Keratinocyte (primary cell): ENCODE measurements around the gene PRKCZ. TPM values are rescaled to one million over a fixed set of nuclear protein-coding genes. Genes with fewer than 3 reads are reported as not detected.
A peak's percentile ranks its signal among the peaks of the same experiment; 100 is the strongest.

ENCODE experiments used
- DNase-seq: peaks from one replicate; pipeline ENCODE4 v3.0.0-alpha.2; 2011; ENCODE audit warnings: low read depth, missing footprints, low spot score
- FAIRE-seq: peaks from 2 replicates; lab custom pipeline; 2011; peaks lifted over from hg19 to GRCh38; lab: Jason Lieb, UNC
- H2AFZ ChIP-seq: 2 replicates; pipeline ENCODE4 v1.6.0; 2012; ENCODE audit warnings: low read length, control low read depth, inconsistent platforms; ENCODE audit not compliant: control insufficient read depth
- H3K27ac ChIP-seq: 2 replicates; pipeline ENCODE4 v1.5.1; 2011; ENCODE audit warnings: low read length; ENCODE audit not compliant: control insufficient read depth, insufficient read depth
- H3K27me3 ChIP-seq: 3 replicates; pipeline ENCODE4 v1.6.0; 2011; ENCODE audit warnings: low read length; ENCODE audit not compliant: control insufficient read depth, insufficient read depth; ENCODE audit errors: extremely low read depth
- H3K36me3 ChIP-seq, 2 experiments: 2 replicates in 1 of 2; 3 replicates in 1 of 2; pipeline ENCODE4 v1.5.1; 2011; ENCODE audit warnings: low read length in 2 of 2, mild to moderate bottlenecking in 1 of 2; ENCODE audit not compliant: control insufficient read depth in 2 of 2, insufficient read depth in 2 of 2; ENCODE audit errors: extremely low read depth in 1 of 2
- H3K4me1 ChIP-seq: 3 replicates; pipeline ENCODE4 v1.5.1; 2011; ENCODE audit warnings: low read length; ENCODE audit not compliant: control insufficient read depth, insufficient read depth; ENCODE audit errors: extremely low read depth
- H3K4me2 ChIP-seq: 3 replicates; pipeline ENCODE4 v1.6.0; 2011; ENCODE audit warnings: low read depth, low read length; ENCODE audit not compliant: control insufficient read depth, insufficient read depth; ENCODE audit errors: extremely low read depth
- H3K4me3 ChIP-seq, 3 experiments: fragments of 200-600 bp in 1 of 3; sonication (generic) in 1 of 3; 2 replicates in 2 of 3; 3 replicates in 1 of 3; pipeline ENCODE4 v1.5.1; 2011 to 2016; ENCODE audit warnings: low read length in 3 of 3, mild to moderate bottlenecking in 3 of 3, control low read depth in 2 of 3, inconsistent platforms in 1 of 3, low read depth in 1 of 3, mixed read lengths in 1 of 3, mixed run types in 1 of 3, moderate library complexity in 1 of 3; ENCODE audit not compliant: control insufficient read depth in 2 of 3, insufficient read depth in 2 of 3; ENCODE audit errors: extremely low read depth in 1 of 3
- H3K79me2 ChIP-seq: 2 replicates; pipeline ENCODE4 v1.6.0; 2012; ENCODE audit warnings: low read length; ENCODE audit not compliant: control insufficient read depth, insufficient read depth
- H3K9ac ChIP-seq: 3 replicates; pipeline ENCODE4 v1.6.0; 2011; ENCODE audit warnings: low read length; ENCODE audit not compliant: control insufficient read depth, insufficient read depth; ENCODE audit errors: extremely low read depth
- H3K9me1 ChIP-seq: 3 replicates; pipeline ENCODE4 v1.6.0; 2011; ENCODE audit warnings: low read length; ENCODE audit not compliant: control insufficient read depth, insufficient read depth; ENCODE audit errors: extremely low read depth
- H3K9me3 ChIP-seq: 2 replicates; pipeline ENCODE4 v1.5.1; 2012; ENCODE audit warnings: low read depth, low read length; ENCODE audit not compliant: control insufficient read depth
- H4K20me1 ChIP-seq: 3 replicates; pipeline ENCODE4 v1.6.0; 2011; ENCODE audit warnings: low read length; ENCODE audit not compliant: control insufficient read depth, insufficient read depth; ENCODE audit errors: extremely low read depth
- EZH2 ChIP-seq: IDR thresholded peaks from one replicate; pipeline ENCODE4 v1.6.1; 2012; ENCODE audit warnings: inconsistent platforms, mild to moderate bottlenecking, low read length, moderate library complexity
- dilution Hi-C: fragments of 300-500 bp; cut with MboI; formaldehyde crosslinking; loops from one replicate; pipeline ENCODE4 v1.7.0; 2020; ENCODE audit warnings: low sequenced_read_pairs; ENCODE audit not compliant: extremely low pct_ligation_motif_present
- polyA plus RNA-seq, 5 experiments: library from polyadenylated mRNA; depleted of rRNA in 3 of 5; stranded (reverse) in 3 of 5; stranded (forward) in 1 of 5; unstranded in 1 of 5; fragments of >200 nt; gene quantifications; 1 replicate in 1 of 5; 2 replicates in 3 of 5; 3 replicates in 1 of 5; pipeline versions ENCODE4 v1.2.1 to v1.2.3, GENCODE V29; 2011 to 2012; ENCODE audit warnings: missing spikeins in 2 of 5, low read depth in 1 of 5, low replicate concordance in 1 of 5
- TF ChIP-seq, protein P1 (sequence below), 3 experiments: IDR thresholded peaks in 1 of 3; conservative IDR thresholded peaks in 1 of 3; optimal IDR thresholded peaks in 1 of 3; 2 replicates in 2 of 3; 3 replicates in 1 of 3; pipeline versions ENCODE3 to v1.5.1; 2011; ENCODE audit warnings: low read length in 3 of 3, mild to moderate bottlenecking in 3 of 3, moderate library complexity in 2 of 3, control low read depth in 1 of 3, inconsistent platforms in 1 of 3; ENCODE audit not compliant: insufficient read depth in 2 of 3; ENCODE audit errors: extremely low read depth in 1 of 3

The PRKCZ gene
- polyA plus RNA-seq, 1 donor (not counting 4 experiments of a cell fraction or from before 2014, with no cell fraction given) = 36.3 TPM

DNA sequence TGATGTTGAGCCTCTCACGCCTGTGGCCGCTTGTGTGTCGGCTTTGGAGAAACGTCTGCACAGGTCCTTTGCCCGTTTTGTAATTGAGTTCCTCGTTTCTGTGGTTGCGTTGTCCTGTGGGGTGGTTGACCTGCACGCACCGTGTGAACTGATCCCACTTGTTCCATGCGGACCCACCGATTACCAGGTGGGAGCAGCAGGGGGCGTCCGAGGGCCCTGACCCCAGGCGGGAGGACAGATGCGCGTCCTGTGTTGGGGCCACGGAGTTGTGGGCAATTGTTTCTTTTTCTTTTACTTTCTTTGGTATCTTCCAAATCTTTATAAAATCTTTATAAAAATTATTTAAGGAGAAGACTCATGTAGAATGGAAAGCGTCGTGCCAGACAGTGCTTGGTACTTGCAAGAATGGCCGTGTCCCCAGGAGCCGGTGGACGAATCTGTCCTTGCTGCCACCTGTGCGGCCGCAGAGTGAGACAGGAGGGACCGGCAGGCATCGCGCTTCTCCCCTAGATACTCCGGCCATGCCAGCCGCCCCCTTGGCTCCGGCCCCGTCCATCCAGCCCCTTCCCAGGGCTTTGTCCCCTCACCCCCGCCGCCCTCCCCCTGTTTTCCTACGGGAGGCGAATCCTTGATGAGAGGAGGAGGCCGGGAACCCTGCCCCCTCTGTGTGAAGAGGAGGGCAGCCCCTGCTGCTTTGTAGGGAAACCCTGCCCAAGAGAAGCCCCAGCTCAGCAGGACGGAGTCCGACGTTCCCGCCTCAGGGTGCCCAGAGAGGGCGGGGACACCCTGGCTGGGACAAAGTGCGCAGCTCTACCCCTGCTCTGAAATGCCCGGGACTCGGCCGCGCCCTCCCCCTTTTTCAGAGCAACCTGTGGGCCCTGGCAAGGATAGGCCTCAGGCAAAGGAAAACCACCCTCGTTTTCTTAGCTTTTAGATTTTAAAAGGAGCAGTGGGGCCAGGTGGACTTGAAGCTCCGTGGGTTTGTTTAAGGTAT lies 41.7 kb downstream of the PRKCZ start:
- H3K27me3 ChIP-seq = no peaks in the 10 kb centered on the region
- H3K79me2 ChIP-seq = peaks cover 6% of the 10 kb centered on the region
- no peak overlapping the region for H3K9ac ChIP-seq
- H4K20me1 ChIP-seq = no peaks in the 10 kb centered on the region
- H3K36me3 ChIP-seq = peaks cover 0 to 5% of the 10 kb centered on the region in 2 experiments
- no peak for TF ChIP-seq EZH2
- TF ChIP-seq, protein P1, sequence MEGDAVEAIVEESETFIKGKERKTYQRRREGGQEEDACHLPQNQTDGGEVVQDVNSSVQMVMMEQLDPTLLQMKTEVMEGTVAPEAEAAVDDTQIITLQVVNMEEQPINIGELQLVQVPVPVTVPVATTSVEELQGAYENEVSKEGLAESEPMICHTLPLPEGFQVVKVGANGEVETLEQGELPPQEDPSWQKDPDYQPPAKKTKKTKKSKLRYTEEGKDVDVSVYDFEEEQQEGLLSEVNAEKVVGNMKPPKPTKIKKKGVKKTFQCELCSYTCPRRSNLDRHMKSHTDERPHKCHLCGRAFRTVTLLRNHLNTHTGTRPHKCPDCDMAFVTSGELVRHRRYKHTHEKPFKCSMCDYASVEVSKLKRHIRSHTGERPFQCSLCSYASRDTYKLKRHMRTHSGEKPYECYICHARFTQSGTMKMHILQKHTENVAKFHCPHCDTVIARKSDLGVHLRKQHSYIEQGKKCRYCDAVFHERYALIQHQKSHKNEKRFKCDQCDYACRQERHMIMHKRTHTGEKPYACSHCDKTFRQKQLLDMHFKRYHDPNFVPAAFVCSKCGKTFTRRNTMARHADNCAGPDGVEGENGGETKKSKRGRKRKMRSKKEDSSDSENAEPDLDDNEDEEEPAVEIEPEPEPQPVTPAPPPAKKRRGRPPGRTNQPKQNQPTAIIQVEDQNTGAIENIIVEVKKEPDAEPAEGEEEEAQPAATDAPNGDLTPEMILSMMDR (optimal IDR thresholded peaks at IDR 0.05 in 1 of 3, IDR thresholded peaks at IDR 0.05 in 1 of 3, conservative IDR thresholded peaks at IDR 0.05 in 1 of 3; ENCODE audit: extremely low read depth in 1 of 3, insufficient read depth in 2 of 3, low read length in 3 of 3) = peak in 1 of 3 experiments; percentile 40
- DNase-seq (no peak), FAIRE-seq (no peak)
- no peak overlapping the region for H3K4me3 ChIP-seq
- H3K9me3 ChIP-seq = peaks cover 9% of the 10 kb centered on the region
- no peaks in the 10 kb centered on the region for H3K4me1 ChIP-seq
- no peaks in the 10 kb centered on the region for H3K9me1 ChIP-seq
- dilution Hi-C loops = no loop called here
- no peak overlapping the region for H3K4me2 ChIP-seq
- no peak overlapping the region for H3K27ac ChIP-seq
- no peak overlapping the region for H2AFZ ChIP-seq

DNA sequence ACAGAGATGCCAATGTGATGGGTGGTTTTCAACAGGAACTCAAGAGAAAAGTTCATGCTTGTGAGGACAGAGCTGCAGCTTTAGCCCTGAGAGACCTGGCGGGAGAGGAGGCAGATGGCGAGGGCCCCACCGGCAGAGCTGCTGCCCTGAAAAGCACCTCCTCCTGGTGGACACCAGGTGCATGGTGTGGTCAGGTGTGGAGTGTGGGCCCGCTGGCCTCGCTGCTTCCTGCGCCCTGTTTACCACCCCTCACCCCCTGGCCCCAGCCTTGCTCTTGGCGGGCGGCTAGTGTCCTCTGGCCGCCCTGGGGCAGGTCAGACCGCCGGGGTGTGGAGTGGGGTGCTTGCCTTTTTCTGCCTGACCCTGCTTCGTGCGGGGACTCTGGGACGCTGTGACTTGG lies 42.8 kb downstream of the PRKCZ start:
- no peak overlapping the region for H3K27ac ChIP-seq
- no peak overlapping the region for H2AFZ ChIP-seq
- H3K9ac ChIP-seq = no peak overlapping the region
- no peaks in the 10 kb centered on the region for H4K20me1 ChIP-seq
- dilution Hi-C loops = no loop called here
- H3K4me3 ChIP-seq = no peak overlapping the region
- H3K36me3 ChIP-seq = peaks cover 0 to 5% of the 10 kb centered on the region in 2 experiments
- H3K79me2 ChIP-seq = peaks cover 6% of the 10 kb centered on the region
- H3K27me3 ChIP-seq = no peaks in the 10 kb centered on the region
- H3K4me1 ChIP-seq = no peaks in the 10 kb centered on the region
- FAIRE-seq (no peak), DNase-seq (no peak)
- no peaks in the 10 kb centered on the region for H3K9me1 ChIP-seq
- H3K9me3 ChIP-seq = peaks cover 12% of the 10 kb centered on the region
- no peak overlapping the region for H3K4me2 ChIP-seq
- no peak for TF ChIP-seq EZH2
- TF ChIP-seq, protein P1 (optimal IDR thresholded peaks at IDR 0.05 in 1 of 3, IDR thresholded peaks at IDR 0.05 in 1 of 3, conservative IDR thresholded peaks at IDR 0.05 in 1 of 3; ENCODE audit: extremely low read depth in 1 of 3, insufficient read depth in 2 of 3, low read length in 3 of 3) = no peak
